SU-DHL-6 (cell line): ENCODE data around the gene STARD10.

ENCODE experiments used
- H2AFZ ChIP-seq: fragments of 200-600 bp; sonication (generic); 2 replicates; pipeline ENCODE4 v1.6.1; 2014; ENCODE audit warnings: low read depth, mild to moderate bottlenecking, moderate library complexity, mixed read lengths, antibody characterized with exemption, low read length; ENCODE audit not compliant: severe bottlenecking
- H3F3A ChIP-seq: fragments of 200-600 bp; shearing (Covaris generic); 2 replicates; pipeline ENCODE4 v1.6.0; 2016; ENCODE audit warnings: antibody characterized with exemption, mild to moderate bottlenecking; ENCODE audit not compliant: insufficient read depth
- H3K27ac ChIP-seq: fragments of 200-600 bp; sonication (generic); 2 replicates; pipeline ENCODE4 v1.5.1; 2016; ENCODE audit warnings: low read depth, mild to moderate bottlenecking, low read length, moderate library complexity, mixed read lengths
- H3K27me3 ChIP-seq: fragments of 200-600 bp; sonication (generic), shearing (Covaris generic); 2 replicates; pipeline ENCODE4 v1.6.0; 2014; ENCODE audit warnings: mild to moderate bottlenecking, low read length
- H3K36me3 ChIP-seq: fragments of 200-600 bp; sonication (generic); 2 replicates; pipeline ENCODE4 v1.6.1; 2014; ENCODE audit warnings: mild to moderate bottlenecking, low read length, mixed read lengths
- H3K4me2 ChIP-seq: fragments of 300-600, 200-600 bp; shearing (Covaris generic), sonication (generic); 2 replicates; pipeline ENCODE4 v1.6.0; 2014; ENCODE audit warnings: low read length, low read depth, mild to moderate bottlenecking; ENCODE audit not compliant: poor library complexity, severe bottlenecking
- H3K4me3 ChIP-seq: fragments of 200-600 bp; sonication (generic); 2 replicates; pipeline ENCODE4 v1.5.1; 2014; ENCODE audit warnings: antibody characterized with exemption, low read length, mild to moderate bottlenecking, mixed read lengths; ENCODE audit not compliant: insufficient read depth, poor library complexity, severe bottlenecking
- H3K79me2 ChIP-seq: fragments of 200-600 bp; sonication (generic); 2 replicates; pipeline ENCODE4 v1.6.1; 2014; ENCODE audit warnings: mild to moderate bottlenecking, low read length, moderate library complexity; ENCODE audit not compliant: insufficient read depth
- H3K9ac ChIP-seq: fragments of 200-600 bp; sonication (generic); 2 replicates; pipeline ENCODE4 v1.7.0; 2014; ENCODE audit warnings: mild to moderate bottlenecking, low read length
- H3K9me2 ChIP-seq: fragments of 200-600 bp; sonication (generic); replicated peaks from 2 replicates; pipeline ENCODE4 v1.6.1; 2014; ENCODE audit warnings: low read length; ENCODE audit not compliant: insufficient read depth
- H3K9me3 ChIP-seq: fragments of 200-600 bp; sonication (generic); 2 replicates; pipeline ENCODE4 v1.6.1; 2014; ENCODE audit warnings: low read length, mixed read lengths; ENCODE audit not compliant: insufficient read depth
- H4K20me1 ChIP-seq: fragments of 200-600 bp; sonication (generic); 2 replicates; pipeline ENCODE4 v1.6.1; 2014; ENCODE audit warnings: low read depth, mild to moderate bottlenecking, antibody characterized with exemption, low read length, moderate library complexity, mixed read lengths
- EZH2phosphoT487 ChIP-seq: fragments of 200-600 bp; sonication (generic), shearing (Covaris generic); conservative IDR thresholded peaks from 2 replicates; pipeline ENCODE4 v1.6.1; 2018; ENCODE audit warnings: mild to moderate bottlenecking, antibody characterized with exemption, low read length, moderate library complexity, mixed read lengths
- TF ChIP-seq, protein P1 (sequence below): fragments of 200-600 bp; sonication (generic); IDR thresholded peaks from one replicate; pipeline ENCODE4 v1.5.1; 2017; ENCODE audit warnings: antibody characterized with exemption, mild to moderate bottlenecking, low read length, moderate library complexity; ENCODE audit not compliant: insufficient read depth, poor library complexity, severe bottlenecking

The STARD10 gene, protein sequence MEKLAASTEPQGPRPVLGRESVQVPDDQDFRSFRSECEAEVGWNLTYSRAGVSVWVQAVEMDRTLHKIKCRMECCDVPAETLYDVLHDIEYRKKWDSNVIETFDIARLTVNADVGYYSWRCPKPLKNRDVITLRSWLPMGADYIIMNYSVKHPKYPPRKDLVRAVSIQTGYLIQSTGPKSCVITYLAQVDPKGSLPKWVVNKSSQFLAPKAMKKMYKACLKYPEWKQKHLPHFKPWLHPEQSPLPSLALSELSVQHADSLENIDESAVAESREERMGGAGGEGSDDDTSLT

DNA sequence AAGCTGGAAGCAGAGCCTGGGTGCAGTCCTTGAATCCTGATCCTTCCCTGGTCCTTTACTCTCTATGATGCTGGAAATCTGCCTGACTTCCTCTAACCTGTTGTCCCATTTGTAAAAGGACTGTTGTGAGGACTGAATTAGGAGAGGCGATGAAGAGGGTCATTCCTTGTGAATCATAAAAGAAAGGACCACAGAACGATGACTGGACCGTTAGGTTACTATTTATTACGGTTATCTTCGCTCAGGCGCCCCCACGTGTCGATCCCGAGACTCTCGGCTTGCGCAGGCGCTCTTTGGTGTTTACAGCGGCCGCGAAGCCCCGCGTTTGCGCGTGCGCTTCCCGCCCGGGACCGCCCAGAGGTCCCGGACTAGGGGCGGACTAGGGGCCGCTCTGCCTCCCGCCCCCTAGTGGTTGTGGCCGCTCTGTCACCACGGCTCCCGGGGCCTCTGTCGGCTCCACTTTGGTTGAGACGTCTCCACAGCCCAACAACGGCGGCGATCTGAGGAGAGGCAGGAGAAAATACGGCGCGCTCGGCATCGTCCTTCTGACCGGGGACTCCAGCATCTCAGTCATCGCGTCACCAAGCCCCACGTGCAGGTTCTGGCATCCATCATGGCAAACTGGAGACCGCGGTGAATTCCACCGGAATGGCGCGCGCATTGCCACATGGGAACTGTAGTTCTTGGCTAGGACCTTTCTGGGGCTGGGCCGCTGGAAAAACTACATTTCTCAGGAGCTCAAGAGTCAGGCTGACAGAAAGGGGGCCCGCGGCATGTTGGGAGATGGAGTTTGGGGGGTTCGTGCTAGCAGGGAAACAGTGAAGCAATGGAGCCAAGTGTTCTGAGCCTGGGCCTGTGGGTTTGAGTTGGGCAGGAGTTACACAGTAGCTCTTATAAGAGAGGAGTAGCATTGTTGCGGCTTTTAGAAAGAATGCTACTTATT lies at the start of gene STARD10:
STARD10 (minus strand) TSS at position 623 of the 943 bp plus-strand sequence. CDS start 12,866 bp downstream, outside the sequence.
- Histone ChIP-seq H3K79me2 (no peaks in the 10 kb centered on the region), H3K27me3 (no peaks in the 10 kb centered on the region), H3F3A (no peaks in the 10 kb centered on the region), H3K4me3 (peak within 1 kb of the TSS; percentile 66), H3K36me3 (no peaks in the 10 kb centered on the region), H2AFZ (peak within 1 kb of the TSS; percentile 85), H3K27ac (peak within 1 kb of the TSS; percentile 40), H3K4me2 (peak within 1 kb of the TSS; percentile 69), H3K9ac (peak within 1 kb of the TSS; percentile 61), H4K20me1 (no peaks in the 10 kb centered on the region), H3K9me3 (no peaks in the 10 kb centered on the region), H3K9me2 (no peaks in the 10 kb centered on the region)
- TF ChIP-seq, protein P1, sequence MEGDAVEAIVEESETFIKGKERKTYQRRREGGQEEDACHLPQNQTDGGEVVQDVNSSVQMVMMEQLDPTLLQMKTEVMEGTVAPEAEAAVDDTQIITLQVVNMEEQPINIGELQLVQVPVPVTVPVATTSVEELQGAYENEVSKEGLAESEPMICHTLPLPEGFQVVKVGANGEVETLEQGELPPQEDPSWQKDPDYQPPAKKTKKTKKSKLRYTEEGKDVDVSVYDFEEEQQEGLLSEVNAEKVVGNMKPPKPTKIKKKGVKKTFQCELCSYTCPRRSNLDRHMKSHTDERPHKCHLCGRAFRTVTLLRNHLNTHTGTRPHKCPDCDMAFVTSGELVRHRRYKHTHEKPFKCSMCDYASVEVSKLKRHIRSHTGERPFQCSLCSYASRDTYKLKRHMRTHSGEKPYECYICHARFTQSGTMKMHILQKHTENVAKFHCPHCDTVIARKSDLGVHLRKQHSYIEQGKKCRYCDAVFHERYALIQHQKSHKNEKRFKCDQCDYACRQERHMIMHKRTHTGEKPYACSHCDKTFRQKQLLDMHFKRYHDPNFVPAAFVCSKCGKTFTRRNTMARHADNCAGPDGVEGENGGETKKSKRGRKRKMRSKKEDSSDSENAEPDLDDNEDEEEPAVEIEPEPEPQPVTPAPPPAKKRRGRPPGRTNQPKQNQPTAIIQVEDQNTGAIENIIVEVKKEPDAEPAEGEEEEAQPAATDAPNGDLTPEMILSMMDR = peak; percentile 98
- TF ChIP-seq EZH2phosphoT487 = no peak

DNA sequence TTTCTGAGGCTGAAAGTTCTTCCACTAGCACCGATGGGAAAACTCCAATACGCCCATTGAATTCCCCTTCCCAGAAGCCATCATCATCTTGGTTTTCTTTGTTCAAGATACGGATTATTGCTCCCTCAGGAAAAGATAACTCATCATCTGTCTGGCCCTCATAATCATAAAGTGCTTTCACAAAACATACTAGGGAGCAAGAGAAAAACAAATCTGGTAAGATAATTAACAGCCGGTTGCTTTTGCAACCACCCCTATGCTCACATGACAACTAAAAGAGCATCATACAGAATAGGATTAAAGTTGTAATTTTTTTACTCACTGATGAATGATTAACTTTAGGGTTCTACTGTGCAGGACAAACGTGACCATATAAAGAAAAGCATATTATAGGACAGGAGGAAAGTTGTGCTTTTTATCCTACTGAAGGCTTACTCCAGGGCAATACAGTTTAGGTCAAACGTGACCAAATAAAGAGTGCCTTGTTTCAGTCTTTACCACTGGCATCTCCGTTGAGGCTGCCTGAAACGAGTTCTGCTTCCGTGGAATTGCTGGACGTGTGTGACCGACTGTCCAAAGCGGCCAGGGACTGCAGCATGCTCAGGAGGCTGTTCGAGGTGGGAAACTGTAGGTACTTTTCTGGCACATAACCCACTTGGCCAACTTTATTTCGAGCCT lies 48.9 kb upstream of the STARD10 start:
- no peak overlapping the region for H3K4me3 ChIP-seq
- H3K79me2 ChIP-seq = no peaks in the 10 kb centered on the region
- H3F3A ChIP-seq = peaks cover 9% of the 10 kb centered on the region; the same call in 1 of the 2 replicates
- no peak overlapping the region for H3K4me2 ChIP-seq
- TF ChIP-seq, protein P1 = no peak
- TF ChIP-seq EZH2phosphoT487 = no peak
- no peaks in the 10 kb centered on the region for H3K27me3 ChIP-seq
- no peaks in the 10 kb centered on the region for H3K9me2 ChIP-seq
- H3K9ac ChIP-seq = no peak overlapping the region
- H2AFZ ChIP-seq = no peak overlapping the region
- H3K36me3 ChIP-seq = peaks cover 43% of the 10 kb centered on the region; the same call in 1 of the 2 replicates
- no peaks in the 10 kb centered on the region for H4K20me1 ChIP-seq
- H3K9me3 ChIP-seq = no peaks in the 10 kb centered on the region
- H3K27ac ChIP-seq = no peak overlapping the region

DNA sequence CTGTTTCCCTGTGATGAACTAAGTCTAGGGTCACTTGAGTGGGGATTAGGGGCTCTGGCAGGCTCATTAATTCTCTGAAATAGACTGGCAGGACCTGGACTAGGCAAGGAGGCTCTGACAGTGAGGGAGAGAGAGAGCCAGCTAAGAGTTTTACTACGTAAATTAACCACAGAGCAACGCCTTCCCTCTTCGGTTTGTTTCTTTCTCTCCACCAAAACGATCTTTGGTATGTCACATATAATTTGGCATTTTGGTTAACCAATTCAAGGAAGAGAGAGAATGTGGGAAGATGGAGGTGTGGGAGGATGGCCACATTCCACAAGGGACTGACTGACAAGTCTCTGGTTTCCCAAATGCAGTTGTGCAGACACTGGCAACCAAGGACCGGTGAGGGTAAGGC lies 48.3 kb upstream of the STARD10 start:
- Histone ChIP-seq H3K9ac (no peak overlapping the region), H3K9me3 (no peaks in the 10 kb centered on the region), H3K36me3 (peaks cover 43% of the 10 kb centered on the region), H3F3A (peaks cover 11% of the 10 kb centered on the region), H2AFZ (no peak overlapping the region), H3K9me2 (no peaks in the 10 kb centered on the region), H3K4me3 (no peak overlapping the region), H4K20me1 (no peaks in the 10 kb centered on the region), H3K4me2 (no peak overlapping the region), H3K27me3 (no peaks in the 10 kb centered on the region), H3K27ac (no peak overlapping the region), H3K79me2 (no peaks in the 10 kb centered on the region)
- TF ChIP-seq EZH2phosphoT487 = no peak
- TF ChIP-seq, protein P1 = no peak
